H9 (cell line): ENCODE results near the gene ALDH5A1. TPM values are rescaled to one million over a fixed set of nuclear protein-coding genes. Genes with fewer than 3 reads are reported as not detected.

ENCODE experiments used
- DNase-seq: peaks from one replicate; pipeline ENCODE4 v3.0.0-alpha.2; 2017
- H2AFZ ChIP-seq: one replicate; pipeline ENCODE4 v1.6.1; 2013; ENCODE audit warnings: mild to moderate bottlenecking, low read length, control low read depth, moderate library complexity
- H2AK5ac ChIP-seq: 2 replicates; pipeline ENCODE4 v1.6.1; 2013; ENCODE audit warnings: low read length, control low read depth, mixed read lengths; ENCODE audit not compliant: insufficient read length
- H2BK120ac ChIP-seq: one replicate; pipeline ENCODE4 v1.6.1; 2013; ENCODE audit warnings: low read depth, mild to moderate bottlenecking, low read length, control low read depth, inconsistent platforms; ENCODE audit not compliant: poor library complexity, severe bottlenecking
- H2BK12ac ChIP-seq: 2 replicates; pipeline ENCODE4 v1.6.1; 2013; ENCODE audit warnings: low read length, control low read depth, mixed read lengths, low read depth; ENCODE audit not compliant: insufficient read length
- H2BK15ac ChIP-seq: 2 replicates; pipeline ENCODE4 v1.6.1; 2013; ENCODE audit warnings: low read depth, low read length, control low read depth
- H2BK20ac ChIP-seq: one replicate; pipeline ENCODE4 v1.6.1; 2013; ENCODE audit warnings: low read depth, mild to moderate bottlenecking, low read length, control low read depth, inconsistent platforms; ENCODE audit not compliant: poor library complexity, severe bottlenecking
- H2BK5ac ChIP-seq: 2 replicates; pipeline ENCODE4 v1.6.1; 2013; ENCODE audit warnings: low read length, control low read depth, mixed read lengths; ENCODE audit not compliant: insufficient read length
- H3K14ac ChIP-seq: 2 replicates; pipeline ENCODE4 v1.6.1; 2013; ENCODE audit warnings: low read length, control low read depth; ENCODE audit not compliant: insufficient read depth
- H3K18ac ChIP-seq: 2 replicates; pipeline ENCODE4 v1.6.1; 2013; ENCODE audit warnings: low read depth, mild to moderate bottlenecking, mixed read lengths, low read length, control low read depth; ENCODE audit not compliant: insufficient read length
- H3K23ac ChIP-seq: 2 replicates; pipeline ENCODE4 v1.6.1; 2013; ENCODE audit warnings: low read length, control low read depth, mixed read lengths, low read depth; ENCODE audit not compliant: insufficient read length
- H3K23me2 ChIP-seq: 2 replicates; pipeline ENCODE4 v1.6.1; 2013; ENCODE audit warnings: low read depth, mild to moderate bottlenecking, mixed read lengths, low read length, control low read depth; ENCODE audit not compliant: insufficient read length, poor library complexity, severe bottlenecking
- H3K27ac ChIP-seq: 2 replicates; pipeline ENCODE4 v1.5.1; 2013; ENCODE audit warnings: low read length, control low read depth, mixed read lengths, low read depth; ENCODE audit not compliant: insufficient read length
- H3K27me3 ChIP-seq: 2 replicates; pipeline ENCODE4 v1.6.1; 2013; ENCODE audit warnings: low read length, control low read depth, inconsistent platforms; ENCODE audit not compliant: insufficient read depth
- H3K4ac ChIP-seq: 2 replicates; pipeline ENCODE4 v1.6.1; 2013; ENCODE audit warnings: low read depth, mild to moderate bottlenecking, control low read depth, inconsistent platforms, low read length, moderate library complexity
- H3K4me1 ChIP-seq: 2 replicates; pipeline ENCODE4 v1.6.1; 2013; ENCODE audit warnings: low read length, control low read depth, inconsistent platforms; ENCODE audit not compliant: insufficient read depth
- H3K4me2 ChIP-seq: 2 replicates; pipeline ENCODE4 v1.6.1; 2013; ENCODE audit warnings: low read length, control low read depth, mixed read lengths; ENCODE audit not compliant: insufficient read length, insufficient read depth
- H3K56ac ChIP-seq: 2 replicates; pipeline ENCODE4 v1.6.1; 2013; ENCODE audit warnings: low read depth, mild to moderate bottlenecking, mixed read lengths, low read length, control low read depth; ENCODE audit not compliant: insufficient read length
- H3K79me1 ChIP-seq: 2 replicates; pipeline ENCODE4 v1.6.1; 2013; ENCODE audit warnings: low read depth, mild to moderate bottlenecking, moderate library complexity, low read length, control low read depth, inconsistent platforms; ENCODE audit not compliant: insufficient read depth, poor library complexity, severe bottlenecking
- H3K79me2 ChIP-seq: 2 replicates; pipeline ENCODE4 v1.6.1; 2013; ENCODE audit warnings: low read length, control low read depth, inconsistent platforms; ENCODE audit not compliant: insufficient read depth
- H3K9ac ChIP-seq: 2 replicates; pipeline ENCODE4 v1.6.1; 2013; ENCODE audit warnings: low read length, control low read depth, mixed read lengths; ENCODE audit not compliant: insufficient read length; ENCODE audit errors: extremely low read depth
- H3K9me3 ChIP-seq: one replicate; pipeline ENCODE4 v1.6.1; 2013; ENCODE audit warnings: low read depth, low read length, inconsistent platforms; ENCODE audit not compliant: control insufficient read depth
- H3T11ph ChIP-seq: one replicate; pipeline ENCODE4 v1.6.1; 2013; ENCODE audit warnings: mild to moderate bottlenecking, low read length, control low read depth, inconsistent platforms
- H4K20me1 ChIP-seq: one replicate; pipeline ENCODE4 v1.6.1; 2013; ENCODE audit not compliant: control insufficient read depth, insufficient read length, insufficient read depth
- H4K5ac ChIP-seq: 2 replicates; pipeline ENCODE4 v1.6.1; 2013; ENCODE audit warnings: low read depth, mild to moderate bottlenecking, mixed read lengths, low read length, control low read depth; ENCODE audit not compliant: insufficient read length
- H4K8ac ChIP-seq: replicated peaks from 2 replicates; pipeline ENCODE4 v1.6.1; 2013; ENCODE audit warnings: low read length, control low read depth, mixed read lengths, low read depth; ENCODE audit not compliant: insufficient read length
- H4K91ac ChIP-seq: 2 replicates; pipeline ENCODE4 v1.6.1; 2013; ENCODE audit warnings: low read depth, mild to moderate bottlenecking, moderate library complexity, mixed read lengths, low read length, control low read depth; ENCODE audit not compliant: insufficient read length
- H3K27ac Mint-ChIP-seq, 3 experiments: 2 replicates in 2 of 3; 3 replicates in 1 of 3; pipeline ENCODE4 v1.8.0; 2020 to 2021; ENCODE audit warnings: mixed read lengths in 3 of 3, mild to moderate bottlenecking in 1 of 3, moderate library complexity in 1 of 3
- H3K27me3 Mint-ChIP-seq: 2 replicates; pipeline ENCODE4 v1.8.0; 2021; ENCODE audit warnings: low read depth, mild to moderate bottlenecking, moderate library complexity, mixed read lengths
- H3K36me3 Mint-ChIP-seq, 3 experiments: 2 replicates in 2 of 3; 3 replicates in 1 of 3; pipeline ENCODE4 v1.8.0; 2020 to 2021; ENCODE audit warnings: low read depth in 3 of 3, mixed read lengths in 3 of 3; ENCODE audit not compliant: insufficient read depth in 1 of 3
- H3K4me1 Mint-ChIP-seq, 2 experiments: 2 replicates each; pipeline ENCODE4 v1.8.0; 2020; ENCODE audit warnings: mixed read lengths in 2 of 2
- H3K4me3 Mint-ChIP-seq, 2 experiments: 2 replicates in 1 of 2; 3 replicates in 1 of 2; pipeline ENCODE4 v1.8.0; 2020 to 2021; ENCODE audit warnings: mild to moderate bottlenecking in 2 of 2, mixed read lengths in 2 of 2, moderate library complexity in 1 of 2
- H3K9me3 Mint-ChIP-seq, 2 experiments: 2 replicates in 1 of 2; 3 replicates in 1 of 2; pipeline ENCODE4 v1.8.0; 2020; ENCODE audit warnings: mild to moderate bottlenecking in 2 of 2, mixed read lengths in 2 of 2, moderate library complexity in 1 of 2
- CTCF ChIP-seq: fragments of 200-600 bp; sonication (generic); conservative IDR thresholded peaks from 3 replicates; pipeline ENCODE4 v1.8.0; 2021; ENCODE audit warnings: antibody characterized with exemption, mild to moderate bottlenecking
- WGBS: extraction: QIAGEN DNeasy Blood & Tissue Kit; methylation state at CpG from one replicate; pipeline ENCODE4 v1.1.7; 2013; ENCODE audit warnings: missing lambda C conversion rate, low lambda C conversion rate, mixed read lengths; ENCODE audit not compliant: insufficient read length; ENCODE audit errors: extremely low coverage; 5-methylcytosine and 5-hydroxymethylcytosine counted together
- total RNA-seq: library from RNA; stranded (reverse); gene quantifications from 2 replicates; pipeline ENCODE4 v1.2.1, GENCODE V29; 2021

ALDH5A1 gene
- total RNA-seq, 1 experiment from 2014 or later, result 5.4 TPM

GRCh38 chr6:24576447-24576846 is 81.7 kb downstream of the ALDH5A1 start:
- H3K9me3 ChIP-seq, result no peaks in the 10 kb centered on the region
- WGBS, result no CpG with 5 or more reads among the region's 6 CpGs
- no peak overlapping the region for H2BK20ac ChIP-seq
- no peak overlapping the region for H3K23ac ChIP-seq
- no peak overlapping the region for H3K9ac ChIP-seq
- no peak overlapping the region for H3T11ph ChIP-seq
- H2BK5ac ChIP-seq, result no peak overlapping the region
- no peak for DNase-seq
- H3K4me2 ChIP-seq, result no peak overlapping the region
- H2AFZ ChIP-seq, result no peak overlapping the region
- H3K4ac ChIP-seq, result no peak overlapping the region
- H3K27me3 ChIP-seq, result no peaks in the 10 kb centered on the region
- no peaks in the 10 kb centered on the region for H3K36me3 Mint-ChIP-seq
- no peak overlapping the region for H2BK12ac ChIP-seq
- no peak overlapping the region for H3K27ac ChIP-seq
- no peaks in the 10 kb centered on the region for H3K23me2 ChIP-seq
- no peaks in the 10 kb centered on the region for H4K20me1 ChIP-seq
- no peak for TF ChIP-seq CTCF
- peaks cover 3% of the 10 kb centered on the region in 2 experiments for H3K4me1 Mint-ChIP-seq
- H3K18ac ChIP-seq, result no peak overlapping the region
- H2BK120ac ChIP-seq, result no peak overlapping the region
- H3K4me3 Mint-ChIP-seq, result no peak overlapping the region
- no peak overlapping the region for H3K14ac ChIP-seq
- no peaks in the 10 kb centered on the region for H3K4me1 ChIP-seq
- no peak overlapping the region for H4K91ac ChIP-seq
- no peaks in the 10 kb centered on the region for H3K79me1 ChIP-seq
- H3K27me3 Mint-ChIP-seq, result peaks cover 11% of the 10 kb centered on the region
- no peak overlapping the region for H2AK5ac ChIP-seq
- H3K27ac Mint-ChIP-seq, result no peak overlapping the region
- H3K79me2 ChIP-seq, result no peaks in the 10 kb centered on the region
- H3K56ac ChIP-seq, result no peak overlapping the region
- no peak overlapping the region for H2BK15ac ChIP-seq
- H3K9me3 Mint-ChIP-seq, result no peaks in the 10 kb centered on the region
- no peak overlapping the region for H4K5ac ChIP-seq
- H4K8ac ChIP-seq, result no peak overlapping the region
